K562 (cell line): ENCODE measurements around the gene PIGT. TPM values are rescaled to one million over a fixed set of nuclear protein-coding genes. Genes with fewer than 3 reads are reported as not detected.

Source experiments
- ASH1L ChIP-seq: fragments of 450-650 bp; IDR thresholded peaks from 2 replicates; pipeline ENCODE4 v1.6.1; 2018; ENCODE audit warnings: borderline replicate concordance, mild to moderate bottlenecking, low read depth; ENCODE audit not compliant: partially characterized antibody
- EGR1 ChIP-seq: fragments of 450-650 bp; conservative IDR thresholded peaks from 2 replicates; pipeline ENCODE4 v1.6.1; 2017; ENCODE audit warnings: mild to moderate bottlenecking
- EZH2 ChIP-seq: IDR thresholded peaks from 2 replicates; pipeline ENCODE4 v1.6.1; 2012; ENCODE audit warnings: low read depth, mild to moderate bottlenecking, inconsistent platforms, low read length, borderline replicate concordance
- JUNB ChIP-seq: fragments of 450-650 bp; formaldehyde crosslinking; conservative IDR thresholded peaks from 2 replicates; pipeline ENCODE4 v1.4.0; 2020; ENCODE audit warnings: mild to moderate bottlenecking
- KLF16 ChIP-seq: IDR thresholded peaks from 2 replicates; pipeline ENCODE4 v1.6.1; 2016; ENCODE audit warnings: antibody characterized with exemption
- NR2C1 ChIP-seq, 2 experiments: fragments of 450-650 bp; IDR thresholded peaks; 2 replicates each; pipeline ENCODE4 v1.6.1; 2017; ENCODE audit warnings: mild to moderate bottlenecking in 2 of 2, antibody characterized with exemption in 1 of 2, inconsistent platforms in 1 of 2, missing compliant biosample characterization in 1 of 2, missing genetic modification characterization in 1 of 2
- PBX2 ChIP-seq, 2 experiments: IDR thresholded peaks in 1 of 2; conservative IDR thresholded peaks in 1 of 2; 2 replicates each; pipeline ENCODE4 v1.6.1; 2016; ENCODE audit warnings: low read depth in 2 of 2, mild to moderate bottlenecking in 1 of 2, missing compliant biosample characterization in 1 of 2, missing genetic modification characterization in 1 of 2, moderate library complexity in 1 of 2
- PHB ChIP-seq: fragments of 250-450 bp; sonication (Bioruptor Pico); IDR thresholded peaks from 2 replicates; pipeline ENCODE4 v1.5.0; 2021
- RB1 ChIP-seq: fragments of 450-650 bp; IDR thresholded peaks from 2 replicates; pipeline ENCODE4 v1.6.1; 2017; ENCODE audit warnings: low read depth, mild to moderate bottlenecking
- REST ChIP-seq, 2 experiments: fragments of 450-650 bp; formaldehyde crosslinking in 1 of 2; IDR thresholded peaks; 2 replicates each; pipeline versions ENCODE4 v1.4.0 to v1.6.1; 2014 to 2020; ENCODE audit warnings: mild to moderate bottlenecking in 2 of 2, borderline replicate concordance in 1 of 2, low read depth in 1 of 2
- SMAD1 ChIP-seq: fragments of 150-350 bp; IDR thresholded peaks from 2 replicates; pipeline ENCODE4 v1.6.1; 2014; ENCODE audit warnings: low read length, low read depth; ENCODE audit not compliant: partially characterized antibody
- TAF15 ChIP-seq: fragments of 200-400 bp; formaldehyde crosslinking; IDR thresholded peaks from 2 replicates; pipeline ENCODE4 v1.6.1; 2017; ENCODE audit warnings: mild to moderate bottlenecking, low read depth, low read length, moderate library complexity
- TOE1 ChIP-seq, 2 experiments: fragments of 450-650 bp in 1 of 2; sonication (generic) in 1 of 2; formaldehyde crosslinking in 1 of 2; IDR thresholded peaks; 2 replicates each; pipeline versions ENCODE4 v1.7.1 to v1.8.0; 2016 to 2022; ENCODE audit warnings: borderline replicate concordance in 2 of 2, mild to moderate bottlenecking in 2 of 2, antibody characterized with exemption in 1 of 2, inconsistent platforms in 1 of 2, low read depth in 1 of 2, missing genetic modification reagents in 1 of 2, moderate library complexity in 1 of 2
- YY1 ChIP-seq, 3 experiments: IDR thresholded peaks; 2 replicates each; pipeline ENCODE4 v1.6.1; 2011; ENCODE audit warnings: low read length in 2 of 3, mild to moderate bottlenecking in 2 of 3, moderate library complexity in 2 of 3, borderline replicate concordance in 1 of 3, control low read depth in 1 of 3, low read depth in 1 of 3; ENCODE audit not compliant: insufficient read depth in 3 of 3, insufficient replicate concordance in 2 of 3, control insufficient read depth in 1 of 3, insufficient read length in 1 of 3; ENCODE audit errors: extremely low read depth in 1 of 3
- polyA plus RNA-seq, 8 experiments: library from polyadenylated mRNA; depleted of rRNA in 4 of 8; stranded (reverse) in 5 of 8; unstranded in 3 of 8; fragments of >200 nt; fragmentation: Nextera tagmentation in 2 of 8; fragmentation: Illumina TruSeq in 1 of 8; extraction: Ambion mirVana in 2 of 8; extraction: Trizol in 1 of 8; gene quantifications; 2 replicates each; pipeline versions ENCODE4 v1.2.1 to v1.2.3, GENCODE V29; 2011 to 2014; ENCODE audit warnings: inconsistent platforms in 1 of 8, missing spikeins in 1 of 8
- total RNA-seq, 7 experiments: library from RNA; depleted of rRNA in 6 of 7; stranded (reverse); fragments of >200 nt in 6 of 7; fragmentation: Illumina TruSeq in 2 of 7; extraction: Trizol in 2 of 7; gene quantifications; 2 replicates each; pipeline versions ENCODE4 v1.2.1 to v1.2.3, GENCODE V29; 2011 to 2021; ENCODE audit warnings: low replicate concordance in 1 of 7

The PIGT gene
- total and polyA plus RNA-seq, 9 of the 15 experiments (the other 6 are each of a cell fraction or from before 2014, with no cell fraction given): 14.6 to 108 (median 46.9) TPM

GRCh38 chr20:45373353-45374100 is 42.4 kb upstream of the PIGT start (continued):
- peak in 1 of 3 experiments; percentile 17 for TF ChIP-seq YY1 (IDR thresholded peaks at IDR 0.05; ENCODE audit: borderline replicate concordance in 1 of 3, control insufficient read depth in 1 of 3, extremely low read depth in 1 of 3, insufficient read depth in 3 of 3, insufficient read length in 1 of 3, insufficient replicate concordance in 2 of 3, low read depth in 1 of 3, low read length in 2 of 3)
- peak; percentile 24; the same call in 1 of the 2 replicates for TF ChIP-seq PBX2 (CRISPR knock-in tag; IDR thresholded peaks at IDR 0.05; ENCODE audit: low read depth)
- TF ChIP-seq PBX2 (tag; conservative IDR thresholded peaks at IDR 0.05; ENCODE audit: low read depth): peak; percentile 91
- TF ChIP-seq KLF16: no peak
- TF ChIP-seq PHB: no peak
- peak; percentile 91 for TF ChIP-seq REST (IDR thresholded peaks at IDR 0.05; ENCODE audit: borderline replicate concordance)
- TF ChIP-seq REST (CRISPR knock-in tag; IDR thresholded peaks at IDR 0.05; ENCODE audit: low read depth): no peak
- peak; percentile 63 for TF ChIP-seq SMAD1
- no peak for TF ChIP-seq TOE1 (IDR thresholded peaks at IDR 0.05; ENCODE audit: borderline replicate concordance)
- no peak for TF ChIP-seq TOE1 (CRISPR knock-in tag; IDR thresholded peaks at IDR 0.05; ENCODE audit: borderline replicate concordance, low read depth)
- TF ChIP-seq ASH1L: no peak
- no peak for TF ChIP-seq TAF15
- no peak for TF ChIP-seq EZH2
- TF ChIP-seq EGR1: no peak
- TF ChIP-seq RB1: peak; percentile 82
- peak; percentile 23; the same call in 1 of the 2 replicates for TF ChIP-seq NR2C1 (IDR thresholded peaks at IDR 0.05)
- peak; percentile 37 for TF ChIP-seq NR2C1 (tag; IDR thresholded peaks at IDR 0.05)
- no peak for TF ChIP-seq JUNB
